ENCODE data around the gene CRADD.

GRCh38 chr12:93677195-93678064, at the start of gene CRADD:
- TF ChIP-seq, protein P1, sequence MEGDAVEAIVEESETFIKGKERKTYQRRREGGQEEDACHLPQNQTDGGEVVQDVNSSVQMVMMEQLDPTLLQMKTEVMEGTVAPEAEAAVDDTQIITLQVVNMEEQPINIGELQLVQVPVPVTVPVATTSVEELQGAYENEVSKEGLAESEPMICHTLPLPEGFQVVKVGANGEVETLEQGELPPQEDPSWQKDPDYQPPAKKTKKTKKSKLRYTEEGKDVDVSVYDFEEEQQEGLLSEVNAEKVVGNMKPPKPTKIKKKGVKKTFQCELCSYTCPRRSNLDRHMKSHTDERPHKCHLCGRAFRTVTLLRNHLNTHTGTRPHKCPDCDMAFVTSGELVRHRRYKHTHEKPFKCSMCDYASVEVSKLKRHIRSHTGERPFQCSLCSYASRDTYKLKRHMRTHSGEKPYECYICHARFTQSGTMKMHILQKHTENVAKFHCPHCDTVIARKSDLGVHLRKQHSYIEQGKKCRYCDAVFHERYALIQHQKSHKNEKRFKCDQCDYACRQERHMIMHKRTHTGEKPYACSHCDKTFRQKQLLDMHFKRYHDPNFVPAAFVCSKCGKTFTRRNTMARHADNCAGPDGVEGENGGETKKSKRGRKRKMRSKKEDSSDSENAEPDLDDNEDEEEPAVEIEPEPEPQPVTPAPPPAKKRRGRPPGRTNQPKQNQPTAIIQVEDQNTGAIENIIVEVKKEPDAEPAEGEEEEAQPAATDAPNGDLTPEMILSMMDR (IDR thresholded peaks at IDR 0.05) = no peak
- TF ChIP-seq POLR2A (IDR thresholded peaks at IDR 0.05) (peak; percentile 63 to 76), EP300 (IDR thresholded peaks at IDR 0.05) (no peak)

Measured in suprapubic skin (tissue), 3 donors.